GM23248 (cell line): ENCODE results near the gene AARS2.

Source experiments
- EZH2 ChIP-seq: fragments of 200-600 bp; sonication (generic); IDR thresholded peaks from 2 replicates; pipeline ENCODE4 v1.6.1; 2018; ENCODE audit warnings: antibody characterized with exemption, mild to moderate bottlenecking; ENCODE audit not compliant: insufficient read depth, poor library complexity, severe bottlenecking
- EZH2phosphoT487 ChIP-seq: fragments of 200-600 bp; sonication (generic); IDR thresholded peaks from 2 replicates; pipeline ENCODE4 v1.6.1; 2018; ENCODE audit warnings: antibody characterized with exemption, moderate library complexity, mild to moderate bottlenecking, low read depth; ENCODE audit not compliant: insufficient read depth

DNA sequence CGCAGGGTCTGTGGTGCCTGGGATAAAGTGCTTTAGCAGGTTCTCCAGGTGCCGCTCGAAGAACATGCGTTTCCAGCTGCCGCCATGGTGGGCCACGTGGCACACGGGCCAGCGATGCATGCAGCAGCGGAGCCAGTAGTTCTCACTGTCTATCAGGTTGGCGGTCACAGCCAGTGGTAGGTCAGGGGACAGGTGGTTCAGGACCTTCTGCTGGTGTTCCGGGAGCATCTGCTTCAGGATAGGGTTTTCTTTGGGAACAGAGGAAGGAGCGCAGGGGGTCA lies 26.9 kb downstream of the AARS2 start:
- TF ChIP-seq EZH2phosphoT487 (no peak), EZH2 (no peak)
